HG02943 (cell line): ENCODE results near the gene FOXM1.

ENCODE experiments used
- ATAC-seq: cut with Tn5 transposase; IDR thresholded peaks from one replicate; pipeline ENCODE4 v1.9.1; 2021; ENCODE audit warnings: mild to moderate bottlenecking, low read depth, moderate library complexity; ENCODE audit not compliant: unreplicated experiment

Gene FOXM1

GRCh38 chr12:2841056-2841650 lies 35.8 kb downstream of the FOXM1 start:
- ATAC-seq, result no peak

- ATAC-seq, result no peak
These were observed 40.4 kb downstream of the FOXM1 start for GRCh38 chr12:2836574-2836973.

- ATAC-seq, result no peak
These were observed 41.1 kb downstream of the FOXM1 start for GRCh38 chr12:2835691-2836403.

DNA sequence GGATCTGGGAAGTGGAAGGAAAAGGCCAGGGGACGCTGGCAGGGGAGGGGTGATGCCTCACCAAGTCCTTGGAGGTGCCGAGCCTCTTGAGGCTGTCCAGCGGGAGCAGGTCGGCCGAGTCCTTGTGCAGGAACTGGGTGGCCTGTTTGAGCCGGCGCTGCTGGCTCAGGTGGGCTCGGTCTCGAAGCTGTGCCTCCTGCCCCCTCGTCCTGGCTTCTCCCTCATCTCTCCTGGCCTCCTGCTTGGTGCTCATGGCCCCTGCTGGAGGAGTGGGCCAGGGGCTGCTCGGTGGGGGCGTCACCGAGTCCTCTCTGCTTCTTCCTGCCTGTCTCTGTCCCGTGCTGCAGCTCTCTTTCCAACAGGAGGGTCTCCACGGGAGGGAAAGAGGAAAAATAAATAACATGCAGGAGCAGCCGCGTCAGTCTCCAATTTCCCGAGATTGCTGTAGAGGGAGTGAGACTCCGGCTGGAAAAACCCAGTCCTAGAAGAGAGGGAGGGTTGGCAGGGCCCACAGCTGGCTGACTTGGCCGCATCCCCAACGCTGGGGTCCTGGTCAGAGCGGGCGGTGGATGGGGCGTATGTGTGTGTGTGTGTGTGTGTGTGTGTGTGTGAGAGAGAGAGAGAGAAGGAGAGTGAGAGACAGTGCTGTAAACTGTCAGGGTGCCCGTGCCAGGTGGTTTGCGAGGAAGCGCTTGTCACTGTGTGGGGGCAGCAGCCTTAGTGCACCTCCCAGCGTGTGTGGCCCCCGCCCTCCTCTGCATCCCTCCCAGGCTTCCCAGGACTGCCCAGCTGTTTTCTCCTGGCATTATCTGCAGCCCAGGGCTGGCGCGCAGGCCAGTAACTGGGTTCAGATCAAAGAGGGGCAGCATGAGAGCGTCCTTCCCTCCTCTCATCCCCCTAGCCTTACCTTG lies 42.1 kb downstream of the FOXM1 start, which contains the start of gene NRIP2:
NRIP2 (minus strand) TSS at position 455 of the 911 bp plus-strand sequence; CDS start at position 403, 52 bp downstream.
- no peak for ATAC-seq

DNA sequence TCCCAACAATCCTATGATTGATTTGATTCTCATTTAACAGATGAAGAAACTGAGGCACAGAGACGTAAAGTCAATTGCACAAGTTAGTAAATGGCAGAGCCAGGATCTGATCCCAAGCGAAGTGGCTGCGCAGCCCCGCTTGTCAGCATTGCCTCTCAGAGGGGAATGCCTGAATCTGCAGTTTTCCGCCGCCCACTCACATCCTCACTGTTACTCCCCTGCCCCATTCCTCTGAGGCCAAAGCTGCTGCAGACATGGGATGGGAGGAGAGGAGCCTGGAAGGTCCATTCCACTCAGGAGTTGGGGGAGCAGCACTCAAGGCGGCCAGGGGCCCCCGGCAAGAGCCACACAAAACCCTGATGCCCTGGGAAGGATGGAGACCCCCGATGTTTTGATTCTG lies 43.2 kb downstream of the FOXM1 start:
- no peak for ATAC-seq

GRCh38 chr12:2833327-2833726 lies 43.6 kb downstream of the FOXM1 start:
- no peak for ATAC-seq

DNA sequence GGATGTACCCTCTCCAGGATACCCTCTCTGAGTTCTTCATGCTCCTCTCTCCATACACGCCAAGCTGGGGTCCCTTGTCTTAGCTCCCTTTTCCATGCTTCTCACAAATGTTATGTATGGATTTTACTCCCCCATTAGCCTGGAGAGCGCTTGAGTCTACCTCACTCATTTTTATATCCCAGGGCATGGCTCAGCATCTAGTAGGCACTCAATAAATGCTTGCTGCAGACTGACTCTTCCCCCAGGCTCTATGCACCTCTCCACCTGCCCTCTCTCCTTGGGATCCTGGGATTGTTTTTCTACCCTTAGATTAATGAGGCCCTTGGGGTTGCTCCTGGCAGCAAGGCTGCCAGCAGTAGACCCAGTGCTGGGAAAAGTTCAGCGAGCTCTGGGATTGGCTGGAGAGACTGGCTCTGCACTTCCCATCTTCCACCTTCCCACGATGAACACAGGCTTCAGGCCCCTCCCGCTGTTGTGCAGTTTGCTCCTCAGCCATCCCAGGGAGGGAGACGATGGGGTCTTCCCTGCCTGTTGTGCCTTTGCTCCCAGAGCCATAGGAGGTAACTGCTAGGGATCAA lies 44.3 kb downstream of the FOXM1 start:
- no peak for ATAC-seq

GRCh38 chr12:2829275-2829674 lies 47.7 kb downstream of the FOXM1 start:
- no peak for ATAC-seq

DNA sequence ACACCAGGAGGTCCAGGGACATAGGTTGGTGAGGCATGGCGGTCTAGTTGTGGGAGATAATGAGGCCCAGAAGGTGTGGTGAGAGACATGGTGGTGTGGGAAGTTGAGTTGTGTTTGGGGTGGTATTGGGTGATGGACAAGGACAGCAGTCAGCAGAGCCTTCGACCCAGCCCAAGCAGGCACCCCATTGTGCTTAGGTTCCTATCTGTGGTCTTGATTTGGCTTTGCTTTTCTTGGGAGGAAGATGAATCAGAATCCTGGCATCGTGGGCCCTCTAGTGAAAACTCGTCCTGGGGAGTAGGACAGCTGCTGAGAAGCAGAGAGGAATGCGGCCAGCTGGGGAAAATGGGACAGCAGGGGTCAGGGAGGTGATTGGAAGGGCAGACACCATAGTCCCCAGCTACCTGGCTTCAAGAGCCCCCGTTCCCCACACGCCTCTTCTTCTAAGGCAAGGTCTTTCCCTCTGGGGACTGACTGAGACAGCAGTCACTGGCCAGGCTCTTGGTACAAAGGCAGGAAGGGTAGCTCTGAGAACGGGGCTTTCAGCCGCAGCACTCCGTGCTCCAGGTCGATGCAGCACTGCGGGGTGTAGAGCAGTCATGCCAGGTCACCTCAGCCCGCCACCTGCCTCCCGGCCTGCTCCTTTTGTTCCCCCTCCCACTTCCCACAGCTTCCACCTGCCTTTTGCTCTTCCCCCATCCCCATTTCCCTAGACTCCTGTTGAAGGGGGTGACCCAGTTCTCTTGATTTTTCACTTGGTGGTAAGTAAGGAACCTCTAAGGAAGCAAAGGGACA lies 50.1 kb downstream of the FOXM1 start:
- ATAC-seq, result no peak

GRCh38 chr12:2826036-2826435 lies 50.9 kb downstream of the FOXM1 start:
- ATAC-seq, result no peak

DNA sequence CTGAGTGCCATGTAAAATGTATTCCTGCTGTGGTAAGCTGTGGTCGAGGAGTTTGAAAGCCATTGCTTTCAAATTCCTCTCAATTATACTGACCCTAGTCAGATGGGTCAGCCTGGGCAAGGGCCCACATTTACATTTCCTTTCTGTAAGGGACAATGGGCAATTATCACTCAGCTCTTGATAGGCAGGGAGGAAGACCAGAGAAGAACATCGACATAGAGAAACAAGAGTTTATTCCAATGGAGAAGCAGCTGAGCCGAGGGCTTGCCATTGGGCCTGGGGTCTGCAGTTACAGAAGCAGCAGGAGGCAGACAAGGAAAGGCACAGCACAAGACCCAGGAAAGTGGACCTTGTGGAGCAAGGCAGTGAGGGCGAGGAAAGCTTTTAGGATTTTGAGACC lies 51.8 kb downstream of the FOXM1 start:
- ATAC-seq, result no peak

DNA sequence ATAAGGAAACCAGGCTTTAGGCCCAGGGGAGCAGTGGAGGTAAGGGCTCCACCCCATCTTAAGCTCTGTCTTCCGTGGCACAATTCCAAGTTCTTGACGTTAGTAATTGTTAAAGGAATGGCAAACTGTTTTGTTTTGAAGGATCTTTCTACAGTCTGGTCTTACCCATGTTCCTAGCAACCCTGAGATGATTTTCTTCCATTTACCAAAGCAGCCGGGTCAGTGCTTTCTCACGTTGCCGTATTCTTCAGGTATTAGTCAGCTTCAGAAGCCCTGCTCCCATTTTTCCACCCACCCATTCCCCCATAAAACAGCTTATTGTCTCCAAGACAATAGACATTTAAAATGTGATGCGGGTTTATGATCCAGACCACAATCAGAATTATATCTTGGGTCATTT lies 52.4 kb downstream of the FOXM1 start:
- ATAC-seq, result no peak

GRCh38 chr12:2823483-2823882 lies 53.5 kb downstream of the FOXM1 start:
- no peak for ATAC-seq

GRCh38 chr12:2820432-2820831 lies 56.5 kb downstream of the FOXM1 start:
- no peak for ATAC-seq

- ATAC-seq, result no peak
These were observed 57.2 kb downstream of the FOXM1 start for GRCh38 chr12:2819810-2820209.

- no peak for ATAC-seq
These were observed 63.5 kb downstream of the FOXM1 start for GRCh38 chr12:2813214-2814185.

DNA sequence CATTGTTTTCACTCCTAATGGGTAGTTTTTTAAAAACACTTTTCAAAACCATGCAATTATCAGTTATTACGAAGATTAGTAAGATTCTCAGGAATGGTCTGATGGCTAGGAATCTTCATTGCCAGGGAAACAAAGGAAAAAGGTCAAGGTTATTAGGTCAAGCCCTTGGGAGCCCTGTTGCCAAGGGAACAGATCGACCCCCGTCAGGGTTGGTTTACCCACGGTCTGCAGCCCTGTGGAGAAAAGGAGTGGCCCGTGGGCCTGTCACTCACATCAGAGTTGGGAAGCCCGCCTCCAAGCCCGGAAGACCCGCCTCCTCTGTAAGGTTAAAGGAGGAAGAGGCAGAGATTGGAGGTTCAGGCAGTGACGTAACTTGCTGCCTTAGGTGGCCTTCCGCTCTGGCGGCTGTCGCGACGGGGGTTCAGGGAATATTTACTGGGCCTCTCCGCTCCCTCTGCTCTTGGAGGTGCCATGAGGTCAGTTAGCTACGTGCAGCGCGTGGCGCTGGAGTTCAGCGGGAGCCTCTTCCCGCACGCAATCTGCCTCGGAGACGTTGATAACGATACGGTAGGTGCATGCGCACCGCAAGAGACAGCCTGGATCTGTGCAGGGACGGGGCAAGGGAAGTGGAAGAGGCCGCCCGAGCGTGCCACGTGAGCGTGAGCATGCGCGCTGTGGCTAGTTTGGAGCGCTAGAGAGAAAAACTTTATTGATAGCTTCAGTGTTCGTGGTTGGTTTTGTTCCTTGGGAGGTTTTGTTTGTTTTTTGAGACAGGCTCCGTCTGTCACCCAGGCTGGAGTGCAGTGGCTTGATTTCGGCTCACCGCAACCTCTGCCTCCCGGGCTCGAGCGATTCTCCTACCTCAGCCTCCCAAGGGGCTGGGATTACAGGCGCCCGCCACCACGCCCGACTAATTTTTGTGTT lies 64.4 kb downstream of the FOXM1 start, which contains the start of gene ITFG2:
ITFG2 (plus strand) TSS at position 379 of the 924 bp plus-strand sequence; CDS start at position 472, 93 bp downstream.
- peak; percentile 96 for ATAC-seq

DNA sequence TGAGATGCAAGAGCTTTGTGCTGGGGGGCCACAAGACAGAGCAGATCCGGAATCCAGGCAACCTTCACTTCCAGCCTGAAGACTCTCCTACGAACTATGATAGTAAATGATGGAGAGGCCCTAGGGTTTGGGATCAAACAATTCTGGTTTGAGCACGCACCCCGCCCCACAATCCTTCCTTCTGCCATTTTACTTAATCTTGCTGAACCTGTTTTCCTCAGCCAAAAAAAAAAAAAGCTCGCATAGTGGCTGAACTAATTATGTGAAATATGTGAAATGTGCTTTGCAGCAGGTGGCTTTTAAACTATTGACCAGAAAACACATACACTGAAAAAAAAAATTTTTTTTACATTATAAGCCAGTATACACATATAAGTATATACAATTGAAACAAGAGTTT lies 65.2 kb downstream of the FOXM1 start:
- ATAC-seq, result no peak
